ENCODE results near the gene POLG. TPM values are rescaled to one million over a fixed set of nuclear protein-coding genes. Genes with fewer than 3 reads are reported as not detected.

POLG gene
- polyA plus RNA-seq, 1 experiment = 17.6 TPM

DNA sequence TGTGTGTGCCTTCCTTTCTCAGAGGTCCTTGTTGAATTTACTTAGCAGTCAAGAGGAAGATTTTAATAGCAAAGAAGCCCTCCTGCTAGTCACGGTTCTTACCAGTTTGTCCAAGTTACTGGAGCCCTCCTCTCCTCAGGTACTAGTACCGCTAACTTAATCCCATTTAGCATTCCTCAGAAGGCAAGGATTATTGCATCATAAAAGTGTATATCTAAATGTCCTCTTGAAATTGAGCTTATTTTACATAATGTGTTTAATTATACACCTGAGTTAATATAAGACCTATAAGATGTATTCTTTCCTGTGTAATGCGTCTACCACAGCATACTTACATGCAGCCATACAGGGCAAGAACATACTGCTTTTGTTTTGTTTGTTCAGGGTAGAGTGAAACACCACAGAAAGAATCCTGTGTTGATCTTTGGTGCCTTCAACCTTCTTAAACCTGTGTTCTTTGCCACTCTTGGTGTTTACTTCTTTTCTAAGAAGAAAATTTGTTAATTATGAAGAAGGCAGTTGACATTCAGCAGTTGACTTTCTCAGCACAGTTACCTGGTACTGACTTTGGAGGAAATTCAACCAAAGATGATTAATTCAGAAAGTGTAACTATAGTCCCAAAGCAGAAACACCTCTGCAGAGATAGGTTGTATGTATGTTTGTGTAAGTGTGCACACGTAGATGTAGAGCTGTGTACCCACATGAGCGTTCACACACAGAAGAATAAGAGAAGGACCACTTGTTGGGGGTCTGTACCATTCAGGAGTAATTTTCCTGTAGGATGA is 33.1 kb downstream of the POLG start:
- TF ChIP-seq CTCF (IDR thresholded peaks at IDR 0.05; ENCODE audit: insufficient read depth, low read depth, low read length) = no peak
- no peaks in the 10 kb centered on the region for H3K27me3 ChIP-seq (ENCODE audit: control insufficient read depth, insufficient read depth, low read length)
- ChIA-PET CTCF (interaction anchor here (1.1 to 6.8 kb wide), 4 partner anchors 8 to 101 kb away, joined by 3 to 45 read pairs (median 6); no protein-coding TSS in a partner anchor), POLR2A (no interaction called here)
- no peak for DNase-seq (ENCODE audit: low read depth)
- H3K4me3 ChIP-seq (ENCODE audit: low read depth, low read length) = no peak overlapping the region
- H3K36me3 ChIP-seq (ENCODE audit: control insufficient read depth, insufficient read depth, low read length) = no peaks in the 10 kb centered on the region

GRCh38 chr15:89299896-89300295 is 34.7 kb downstream of the POLG start:
- no peak for DNase-seq (ENCODE audit: low read depth)
- ChIA-PET CTCF (interaction anchor here (0.7 to 6.8 kb wide), 7 partner anchors 9 to 1546 kb away, joined by 3 to 45 read pairs (median 3); no protein-coding TSS in a partner anchor), POLR2A (no interaction called here)
- H3K36me3 ChIP-seq (ENCODE audit: control insufficient read depth, insufficient read depth, low read length) = no peaks in the 10 kb centered on the region
- TF ChIP-seq CTCF (IDR thresholded peaks at IDR 0.05; ENCODE audit: insufficient read depth, low read depth, low read length) = peak; percentile 41
- H3K27me3 ChIP-seq (ENCODE audit: control insufficient read depth, insufficient read depth, low read length) = no peaks in the 10 kb centered on the region
- no peak overlapping the region for H3K4me3 ChIP-seq (ENCODE audit: low read depth, low read length)

DNA sequence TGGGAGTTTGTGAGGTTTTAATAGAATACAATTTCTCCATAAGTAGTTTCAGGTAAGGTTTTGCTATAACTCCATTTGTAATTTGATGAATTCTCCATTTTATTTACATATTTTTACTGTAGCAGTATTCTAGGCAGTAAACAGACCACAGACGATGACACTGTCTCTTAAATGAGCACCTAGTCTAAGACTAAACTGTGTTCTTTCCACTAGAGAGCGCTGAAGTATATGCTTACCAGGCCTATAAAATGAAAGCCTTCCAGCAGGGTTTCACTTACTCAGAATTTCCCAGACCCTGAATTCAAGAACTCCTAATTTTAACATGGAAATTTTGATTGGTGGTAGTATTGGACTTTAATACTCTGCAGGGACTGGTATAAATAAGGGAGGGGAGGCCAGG is 41.6 kb downstream of the POLG start:
- ChIA-PET CTCF (no interaction called here), POLR2A (interaction anchor here (0.6 kb wide), 1 partner anchor 430 kb away, joined by 3 read pairs; no protein-coding TSS in a partner anchor)
- H3K36me3 ChIP-seq (ENCODE audit: control insufficient read depth, insufficient read depth, low read length) = no peaks in the 10 kb centered on the region

DNA sequence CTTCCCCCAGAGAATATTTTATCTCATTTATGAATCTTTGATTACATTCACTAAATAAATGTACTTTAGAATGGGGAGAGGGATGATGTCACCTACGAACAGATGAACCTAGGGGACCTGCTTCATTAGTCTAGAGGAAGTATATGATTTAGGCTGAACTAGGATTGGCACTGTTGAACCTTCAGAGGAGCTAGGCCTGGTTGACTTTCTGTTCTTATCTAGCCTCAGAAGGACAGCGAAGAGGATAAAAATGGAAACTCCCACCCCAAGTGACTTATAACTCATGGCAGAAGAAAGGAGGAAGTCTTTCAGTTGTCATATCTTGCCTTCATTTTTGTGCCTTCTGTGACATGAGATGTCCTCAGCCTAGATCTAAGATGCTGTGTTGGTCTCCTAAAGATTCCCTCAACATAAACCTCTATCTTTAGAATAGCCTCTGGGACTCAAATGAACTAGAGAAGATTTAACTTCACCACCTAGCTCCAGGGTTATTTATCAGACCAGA is 42.6 kb downstream of the POLG start:
- TF ChIP-seq CTCF (IDR thresholded peaks at IDR 0.05; ENCODE audit: insufficient read depth, low read depth, low read length) = no peak
- H3K36me3 ChIP-seq (ENCODE audit: control insufficient read depth, insufficient read depth, low read length) = no peaks in the 10 kb centered on the region
- ChIA-PET POLR2A (no interaction called here), CTCF (interaction anchor here (0.7 to 1.3 kb wide), 2 partner anchors 67 to 138 kb away, joined by 3 read pairs; no protein-coding TSS in a partner anchor)
- H3K27me3 ChIP-seq (ENCODE audit: control insufficient read depth, insufficient read depth, low read length) = no peaks in the 10 kb centered on the region
- no peak for DNase-seq (ENCODE audit: low read depth)
- no peak overlapping the region for H3K4me3 ChIP-seq (ENCODE audit: low read depth, low read length)

More for the DNA sequence above, 41.6 kb downstream of the POLG start:
- Histone ChIP-seq H3K27me3 (ENCODE audit: control insufficient read depth, insufficient read depth, low read length) (no peaks in the 10 kb centered on the region), H3K4me3 (ENCODE audit: low read depth, low read length) (no peak overlapping the region)
- DNase-seq (ENCODE audit: low read depth) = no peak
- TF ChIP-seq CTCF (IDR thresholded peaks at IDR 0.05; ENCODE audit: insufficient read depth, low read depth, low read length) = no peak

GRCh38 chr15:89283201-89283600 is 51.4 kb downstream of the POLG start:
- DNase-seq (ENCODE audit: low read depth) = no peak
- Histone ChIP-seq H3K4me3 (ENCODE audit: low read depth, low read length) (no peak overlapping the region), H3K36me3 (ENCODE audit: control insufficient read depth, insufficient read depth, low read length) (no peaks in the 10 kb centered on the region), H3K27me3 (ENCODE audit: control insufficient read depth, insufficient read depth, low read length) (no peaks in the 10 kb centered on the region)
- CTCF ChIA-PET = interaction anchor here (2.1 kb wide), 1 partner anchor 76 kb away, joined by 5 read pairs; no protein-coding TSS in a partner anchor
- no peak for TF ChIP-seq CTCF (IDR thresholded peaks at IDR 0.05; ENCODE audit: insufficient read depth, low read depth, low read length)
- POLR2A ChIA-PET = no interaction called here
